Erythroblast (primary cell): ENCODE results near the gene FAM167B.

Experiments
- GATA1 ChIP-seq: IDR thresholded peaks from 2 replicates; pipeline ENCODE4 v1.6.1; 2011; ENCODE audit warnings: low read depth, mild to moderate bottlenecking, control low read depth, low read length, moderate library complexity
- POLR2A ChIP-seq: IDR thresholded peaks from 2 replicates; pipeline ENCODE4 v1.6.1; 2011; ENCODE audit warnings: mild to moderate bottlenecking, low read length

- no peak for TF ChIP-seq POLR2A
- TF ChIP-seq GATA1, result no peak
These were observed 16.7 kb downstream of the FAM167B start for GRCh38 chr1:32263744-32264143.
